Stimulated activated CD8-positive, alpha-beta memory T cell treated with anti-CD3 and anti-CD28 coated beads, Interleukin-12 subunit alpha, Interleukin-12 subunit beta, amount 100 ng/mL, for 4 hours (primary cell): ENCODE data around the gene MYL12B.

Source experiments
- DNase-seq: peaks from one replicate; pipeline ENCODE4 v3.0.0-alpha.2; 2020; ENCODE audit warnings: low read depth

Gene MYL12B

GRCh38 chr18:3235846-3236245 is 26.1 kb upstream of the MYL12B start:
- DNase-seq = no peak

GRCh38 chr18:3236470-3236869 is 25.5 kb upstream of the MYL12B start:
- no peak for DNase-seq

- no peak for DNase-seq
Measured at GRCh38 chr18:3238742-3239141, 23.2 kb upstream of the MYL12B start.

- no peak for DNase-seq
Measured at GRCh38 chr18:3245185-3245564, 16.8 kb upstream of the MYL12B start.

- DNase-seq = peak; percentile 62
Measured at GRCh38 chr18:3245853-3246634, 15.9 kb upstream of the MYL12B start.

GRCh38 chr18:3246635-3247239 is 15.2 kb upstream of the MYL12B start:
- DNase-seq = no peak

GRCh38 chr18:3247240-3248061 is 14.5 kb upstream of the MYL12B start, which contains the start of gene MYL12A:
TSS of gene MYL12A (plus strand) at chr18:3247801. CDS start at chr18:3253248, 5,447 bp downstream.
- peak; percentile 85 for DNase-seq

- no peak for DNase-seq
Measured at GRCh38 chr18:3248062-3248657, 13.8 kb upstream of the MYL12B start.

GRCh38 chr18:3248658-3249359 is 13.1 kb upstream of the MYL12B start:
- DNase-seq = no peak

- no peak for DNase-seq
Measured at GRCh38 chr18:3250237-3251107, 11.5 kb upstream of the MYL12B start.

- no peak for DNase-seq
Measured at GRCh38 chr18:3251249-3251962, 10.5 kb upstream of the MYL12B start.

- no peak for DNase-seq
Measured at GRCh38 chr18:3251963-3252277, 10.0 kb upstream of the MYL12B start.

- no peak for DNase-seq
Measured at GRCh38 chr18:3252843-3253242, 9.1 kb upstream of the MYL12B start.

- no peak for DNase-seq
Measured at GRCh38 chr18:3254725-3255124, 7.2 kb upstream of the MYL12B start.

- DNase-seq = no peak
Measured at GRCh38 chr18:3255611-3256165, 6.2 kb upstream of the MYL12B start.

GRCh38 chr18:3256693-3257626 is 5.0 kb upstream of the MYL12B start:
- no peak for DNase-seq

- DNase-seq = no peak
Measured at GRCh38 chr18:3257627-3258120, 4.3 kb upstream of the MYL12B start.

GRCh38 chr18:3260995-3261372 is 949 bp upstream of the MYL12B start:
- DNase-seq = no peak
